Stimulated activated CD8-positive, alpha-beta memory T cell treated with anti-CD3 and anti-CD28 coated beads, Interleukin-12 subunit alpha, Interleukin-12 subunit beta, amount 100 ng/mL, for 1 hour (primary cell): ENCODE measurements around the gene TMEM130.

Source experiments
- DNase-seq: peaks from one replicate; pipeline ENCODE4 v3.0.0-alpha.2; 2020; ENCODE audit warnings: low read depth

Gene TMEM130

GRCh38 chr7:98841179-98841997 lies 28.4 kb downstream of the TMEM130 start:
- DNase-seq, result peak; percentile 43

GRCh38 chr7:98840722-98841121 lies 29.1 kb downstream of the TMEM130 start:
- DNase-seq, result no peak

- DNase-seq, result no peak
These were observed 29.7 kb downstream of the TMEM130 start for GRCh38 chr7:98840096-98840495.

GRCh38 chr7:98837630-98837972 lies 32.2 kb downstream of the TMEM130 start:
- no peak for DNase-seq

GRCh38 chr7:98836811-98837629 lies 32.8 kb downstream of the TMEM130 start:
- no peak for DNase-seq

- DNase-seq, result no peak
These were observed 34.9 kb downstream of the TMEM130 start for GRCh38 chr7:98834949-98835348.

GRCh38 chr7:98833022-98833421 lies 36.8 kb downstream of the TMEM130 start:
- no peak for DNase-seq

GRCh38 chr7:98831641-98832221 lies 38.1 kb downstream of the TMEM130 start:
- DNase-seq, result peak; percentile 20

GRCh38 chr7:98830972-98831548 lies 38.8 kb downstream of the TMEM130 start:
- no peak for DNase-seq

- DNase-seq, result no peak
These were observed 41.4 kb downstream of the TMEM130 start for GRCh38 chr7:98828368-98828767.

- DNase-seq, result no peak
These were observed 42.6 kb downstream of the TMEM130 start for GRCh38 chr7:98827258-98827657.

- no peak for DNase-seq
These were observed 43.0 kb downstream of the TMEM130 start for GRCh38 chr7:98826811-98827231.

GRCh38 chr7:98826387-98826786 lies 43.4 kb downstream of the TMEM130 start:
- no peak for DNase-seq

- DNase-seq, result no peak
These were observed 46.6 kb downstream of the TMEM130 start for GRCh38 chr7:98823226-98823625.

GRCh38 chr7:98821348-98821747 lies 48.5 kb downstream of the TMEM130 start:
- no peak for DNase-seq

GRCh38 chr7:98816967-98817710 lies 52.7 kb downstream of the TMEM130 start:
- no peak for DNase-seq

GRCh38 chr7:98816241-98816640 lies 53.6 kb downstream of the TMEM130 start:
- DNase-seq, result no peak

GRCh38 chr7:98815313-98815712 lies 54.5 kb downstream of the TMEM130 start:
- DNase-seq, result no peak

GRCh38 chr7:98811299-98811698 lies 58.5 kb downstream of the TMEM130 start:
- no peak for DNase-seq

- no peak for DNase-seq
These were observed 59.5 kb downstream of the TMEM130 start for GRCh38 chr7:98810153-98810802.

- DNase-seq, result no peak
These were observed 60.9 kb downstream of the TMEM130 start for GRCh38 chr7:98808751-98809460.
